K562 (cell line): Measurements from ENCODE around the gene ST3GAL3.

ENCODE experiments used
- POLR2A ChIP-seq: fragments of 450-650 bp; conservative IDR thresholded peaks from 2 replicates; pipeline ENCODE4 v1.6.1; 2016
- SPI1 ChIP-seq: IDR thresholded peaks from 2 replicates; pipeline ENCODE4 v1.6.1; 2011; ENCODE audit warnings: low read depth, low read length, control low read depth, borderline replicate concordance

GRCh38 chr1:43769350-43769908, 62.1 kb downstream of the ST3GAL3 start:
- TF ChIP-seq POLR2A, result no peak
- TF ChIP-seq SPI1, result no peak
